ENCODE measurements around the gene COLGALT1.

GRCh38 chr19:17625980-17626379, 70.5 kb downstream of the COLGALT1 start:
- TF ChIP-seq SP1 (IDR thresholded peaks at IDR 0.05; ENCODE audit: low read depth, low read length) (no peak), NFIC (IDR thresholded peaks at IDR 0.05; ENCODE audit: low read depth, low read length) (no peak), CEBPB (IDR thresholded peaks at IDR 0.05; ENCODE audit: borderline replicate concordance in 1 of 2, low read depth in 2 of 2, low read length in 2 of 2) (no peak), POLR2A (IDR thresholded peaks at IDR 0.05; ENCODE audit: low read depth, low read length) (no peak), CTCF (IDR thresholded peaks at IDR 0.05 in 2 of 3, conservative IDR thresholded peaks at IDR 0.05 in 1 of 3; ENCODE audit: control insufficient read depth in 2 of 3, extremely low read depth in 1 of 3, insufficient read depth in 1 of 3, low read depth in 3 of 3, low read length in 3 of 3) (no peak), JUNB (IDR thresholded peaks at IDR 0.05) (no peak), HCFC1 (IDR thresholded peaks at IDR 0.05; ENCODE audit: low read length) (no peak), SIN3A (IDR thresholded peaks at IDR 0.05; ENCODE audit: low read depth, low read length) (no peak), EZH2 (IDR thresholded peaks at IDR 0.05; ENCODE audit: borderline replicate concordance, control insufficient read depth, low read depth, low read length) (no peak), RFX5 (IDR thresholded peaks at IDR 0.05; ENCODE audit: low read depth, low read length) (no peak), BRCA1 (IDR thresholded peaks at IDR 0.05; ENCODE audit: low read depth, low read length) (no peak)
- TF ChIP-seq, protein P1, sequence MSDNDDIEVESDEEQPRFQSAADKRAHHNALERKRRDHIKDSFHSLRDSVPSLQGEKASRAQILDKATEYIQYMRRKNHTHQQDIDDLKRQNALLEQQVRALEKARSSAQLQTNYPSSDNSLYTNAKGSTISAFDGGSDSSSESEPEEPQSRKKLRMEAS (IDR thresholded peaks at IDR 0.05; ENCODE audit: low read depth, low read length) = no peak

Data from GM12878 (cell line).